GM23338 (cell line): ENCODE measurements around the gene CDH9. TPM values are rescaled to one million over a fixed set of nuclear protein-coding genes. Genes with fewer than 3 reads are reported as not detected.

Experiments
- ATAC-seq: fragments of 200-7000 bp; cut with Tn5 transposase; 3 replicates; pipeline ENCODE4 v1.9.1; 2020
- DNase-seq: peaks from one replicate; pipeline ENCODE4 v3.0.0-alpha.2; 2015; ENCODE audit warnings: low spot score
- H2AFZ ChIP-seq: fragments of 200-600 bp; sonication (generic); 2 replicates; pipeline ENCODE4 v1.8.0; 2016; ENCODE audit warnings: antibody characterized with exemption, mild to moderate bottlenecking, moderate library complexity
- H3F3A ChIP-seq: fragments of 200-600 bp; sonication (generic); replicated peaks from 2 replicates; pipeline ENCODE4 v1.8.0; 2017; ENCODE audit warnings: antibody characterized with exemption, mixed run types, low read depth
- H3K27ac ChIP-seq: fragments of 200-600 bp; sonication (generic); 2 replicates; pipeline ENCODE4 v1.6.1; 2016; ENCODE audit warnings: low read depth
- H3K27me3 ChIP-seq: fragments of 200-600 bp; sonication (generic); 2 replicates; pipeline ENCODE4 v1.8.0; 2016; ENCODE audit warnings: mild to moderate bottlenecking, mixed run types, moderate library complexity; ENCODE audit not compliant: insufficient read depth
- H3K36me3 ChIP-seq: fragments of 200-600 bp; sonication (generic); 2 replicates; pipeline ENCODE4 v1.8.0; 2016; ENCODE audit warnings: mild to moderate bottlenecking; ENCODE audit not compliant: insufficient read depth
- H3K4me1 ChIP-seq: fragments of 200-600 bp; sonication (generic); 2 replicates; pipeline ENCODE4 v1.8.0; 2016; ENCODE audit warnings: mild to moderate bottlenecking, moderate library complexity; ENCODE audit not compliant: insufficient read depth
- H3K4me2 ChIP-seq: fragments of 200-600 bp; sonication (generic); 2 replicates; pipeline ENCODE4 v1.7.1; 2017; ENCODE audit warnings: mixed run types
- H3K4me3 ChIP-seq: fragments of 200-600 bp; sonication (generic); 2 replicates; pipeline ENCODE4 v1.6.1; 2016; ENCODE audit warnings: mixed run types
- H3K79me2 ChIP-seq: fragments of 200-600 bp; sonication (generic); replicated peaks from 2 replicates; pipeline ENCODE4 v1.8.0; 2017; ENCODE audit warnings: mild to moderate bottlenecking; ENCODE audit not compliant: insufficient read depth
- H3K9me2 ChIP-seq: fragments of 200-600 bp; sonication (generic); 2 replicates; pipeline ENCODE4 v1.8.0; 2017; ENCODE audit not compliant: insufficient read depth
- H4K20me1 ChIP-seq: fragments of 200-600 bp; sonication (generic); replicated peaks from 2 replicates; pipeline ENCODE4 v1.8.0; 2017; ENCODE audit warnings: mild to moderate bottlenecking; ENCODE audit not compliant: insufficient read depth
- H3K27ac Mint-ChIP-seq: 2 replicates; pipeline ENCODE4 v1.8.0; 2020; ENCODE audit warnings: inconsistent platforms, mild to moderate bottlenecking, moderate library complexity, mixed read lengths
- H3K27me3 Mint-ChIP-seq: 3 replicates; pipeline ENCODE4 v1.8.0; 2022; ENCODE audit warnings: low read depth, mild to moderate bottlenecking, moderate library complexity, mixed read lengths, inconsistent platforms; ENCODE audit not compliant: insufficient read depth, poor library complexity
- H3K36me3 Mint-ChIP-seq: 3 replicates; pipeline ENCODE4 v1.8.0; 2021; ENCODE audit warnings: low read depth, mild to moderate bottlenecking, inconsistent platforms, moderate library complexity, mixed read lengths
- H3K4me1 Mint-ChIP-seq: 3 replicates; pipeline ENCODE4 v1.8.0; 2020; ENCODE audit warnings: mild to moderate bottlenecking, inconsistent platforms, mixed read lengths
- H3K4me3 Mint-ChIP-seq: 3 replicates; pipeline ENCODE4 v1.8.0; 2021; ENCODE audit warnings: moderate library complexity, mild to moderate bottlenecking, inconsistent platforms, mixed read lengths
- H3K9me3 Mint-ChIP-seq: 3 replicates; pipeline ENCODE4 v1.8.0; 2020; ENCODE audit warnings: moderate library complexity, mild to moderate bottlenecking, inconsistent platforms, mixed read lengths
- CREB1 ChIP-seq: fragments of 250-450 bp; sonication (Bioruptor Pico); IDR thresholded peaks from 2 replicates; pipeline ENCODE4 v1.5.0; 2020; ENCODE audit warnings: low read depth, mild to moderate bottlenecking, moderate library complexity
- EZH2 ChIP-seq: fragments of 200-600 bp; sonication (generic); IDR thresholded peaks from one replicate; pipeline ENCODE4 v1.8.0; 2017; ENCODE audit warnings: antibody characterized with exemption, mild to moderate bottlenecking, low read depth; ENCODE audit not compliant: unreplicated experiment
- EZH2phosphoT487 ChIP-seq: fragments of 200-600 bp; sonication (generic); IDR thresholded peaks from one replicate; pipeline ENCODE4 v1.8.1; 2018; ENCODE audit warnings: antibody characterized with exemption; ENCODE audit not compliant: unreplicated experiment
- JUNB ChIP-seq: IDR thresholded peaks from one replicate; pipeline ENCODE4 v1.6.1; 2016; ENCODE audit warnings: antibody characterized with exemption; ENCODE audit not compliant: unreplicated experiment
- NANOG ChIP-seq: IDR thresholded peaks from 2 replicates; pipeline ENCODE4 v1.6.1; 2016; ENCODE audit warnings: antibody characterized with exemption, borderline replicate concordance
- STAT1 ChIP-seq: IDR thresholded peaks from one replicate; pipeline ENCODE4 v1.6.1; 2016; ENCODE audit warnings: antibody characterized with exemption; ENCODE audit not compliant: unreplicated experiment
- ZNF114 ChIP-seq: fragments of 250-450 bp; sonication (Bioruptor Pico); IDR thresholded peaks from 2 replicates; pipeline ENCODE4 v1.5.0; 2020; ENCODE audit warnings: mild to moderate bottlenecking, moderate library complexity
- ZNF331 ChIP-seq: fragments of 250-450 bp; sonication (Bioruptor Pico); IDR thresholded peaks from 2 replicates; pipeline ENCODE4 v1.5.0; 2020; ENCODE audit warnings: low read depth, mild to moderate bottlenecking, moderate library complexity
- polyA plus RNA-seq: library from polyadenylated mRNA; unstranded; fragments of >200 nt; fragmentation: Nextera tagmentation; extraction: Ambion mirVana; gene quantifications from 2 replicates; pipeline ENCODE4 v1.2.1, GENCODE V29; 2016
- total RNA-seq: library from RNA; depleted of rRNA; stranded (reverse); fragments of >200 nt; shearing (Covaris generic); gene quantifications from 2 replicates; pipeline ENCODE4 v1.2.3, GENCODE V29; 2014
- TF ChIP-seq, protein P1 (sequence below): fragments of 250-450 bp; sonication (Bioruptor Pico); IDR thresholded peaks from 2 replicates; pipeline ENCODE4 v1.5.0; 2020; ENCODE audit warnings: mild to moderate bottlenecking, moderate library complexity
- TF ChIP-seq, protein P2 (sequence below): IDR thresholded peaks from 2 replicates; pipeline ENCODE4 v1.6.1; 2016; ENCODE audit warnings: antibody characterized with exemption
- TF ChIP-seq, protein P3 (sequence below), 2 experiments: fragments of 200-600 bp in 1 of 2; sonication (generic) in 1 of 2; conservative IDR thresholded peaks; 2 replicates each; pipeline versions ENCODE4 v1.5.1 to v1.6.1; 2016 to 2017; ENCODE audit warnings: antibody characterized with exemption in 2 of 2, low read depth in 2 of 2, mild to moderate bottlenecking in 2 of 2, moderate library complexity in 1 of 2
- TF ChIP-seq, protein P4 (sequence below): IDR thresholded peaks from one replicate; pipeline ENCODE4 v1.6.1; 2018; ENCODE audit warnings: antibody characterized with exemption; ENCODE audit not compliant: unreplicated experiment

Gene CDH9
- total and polyA plus RNA-seq, 2 experiments from 2014 or later: 0.26 to 0.31 TPM

DNA sequence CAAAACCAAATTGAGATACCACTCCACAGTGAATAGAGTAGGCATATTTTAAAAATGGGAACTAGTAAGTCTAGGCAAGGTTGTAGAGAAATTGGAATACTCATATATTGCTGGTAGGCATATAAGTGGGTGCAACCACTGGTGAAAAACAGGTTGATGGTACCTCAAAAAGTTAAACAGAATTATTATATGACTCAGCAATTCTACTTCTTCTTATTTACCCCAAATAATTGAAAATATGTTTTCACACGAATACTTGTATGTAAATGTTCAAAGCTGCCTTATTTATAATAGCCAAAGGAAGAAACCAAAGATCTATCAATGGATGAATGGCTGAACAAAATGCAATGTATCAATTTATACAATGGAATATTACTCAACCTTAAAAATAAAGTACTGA lies 79.1 kb downstream of the CDH9 start:
- no peaks in the 10 kb centered on the region for H3K4me1 ChIP-seq
- TF ChIP-seq NANOG (no peak), CREB1 (CRISPR knock-in tag) (no peak), JUNB (no peak), STAT1 (no peak), EZH2 (no peak), ZNF331 (no peak), EZH2phosphoT487 (no peak), ZNF114 (no peak)
- TF ChIP-seq, protein P1, sequence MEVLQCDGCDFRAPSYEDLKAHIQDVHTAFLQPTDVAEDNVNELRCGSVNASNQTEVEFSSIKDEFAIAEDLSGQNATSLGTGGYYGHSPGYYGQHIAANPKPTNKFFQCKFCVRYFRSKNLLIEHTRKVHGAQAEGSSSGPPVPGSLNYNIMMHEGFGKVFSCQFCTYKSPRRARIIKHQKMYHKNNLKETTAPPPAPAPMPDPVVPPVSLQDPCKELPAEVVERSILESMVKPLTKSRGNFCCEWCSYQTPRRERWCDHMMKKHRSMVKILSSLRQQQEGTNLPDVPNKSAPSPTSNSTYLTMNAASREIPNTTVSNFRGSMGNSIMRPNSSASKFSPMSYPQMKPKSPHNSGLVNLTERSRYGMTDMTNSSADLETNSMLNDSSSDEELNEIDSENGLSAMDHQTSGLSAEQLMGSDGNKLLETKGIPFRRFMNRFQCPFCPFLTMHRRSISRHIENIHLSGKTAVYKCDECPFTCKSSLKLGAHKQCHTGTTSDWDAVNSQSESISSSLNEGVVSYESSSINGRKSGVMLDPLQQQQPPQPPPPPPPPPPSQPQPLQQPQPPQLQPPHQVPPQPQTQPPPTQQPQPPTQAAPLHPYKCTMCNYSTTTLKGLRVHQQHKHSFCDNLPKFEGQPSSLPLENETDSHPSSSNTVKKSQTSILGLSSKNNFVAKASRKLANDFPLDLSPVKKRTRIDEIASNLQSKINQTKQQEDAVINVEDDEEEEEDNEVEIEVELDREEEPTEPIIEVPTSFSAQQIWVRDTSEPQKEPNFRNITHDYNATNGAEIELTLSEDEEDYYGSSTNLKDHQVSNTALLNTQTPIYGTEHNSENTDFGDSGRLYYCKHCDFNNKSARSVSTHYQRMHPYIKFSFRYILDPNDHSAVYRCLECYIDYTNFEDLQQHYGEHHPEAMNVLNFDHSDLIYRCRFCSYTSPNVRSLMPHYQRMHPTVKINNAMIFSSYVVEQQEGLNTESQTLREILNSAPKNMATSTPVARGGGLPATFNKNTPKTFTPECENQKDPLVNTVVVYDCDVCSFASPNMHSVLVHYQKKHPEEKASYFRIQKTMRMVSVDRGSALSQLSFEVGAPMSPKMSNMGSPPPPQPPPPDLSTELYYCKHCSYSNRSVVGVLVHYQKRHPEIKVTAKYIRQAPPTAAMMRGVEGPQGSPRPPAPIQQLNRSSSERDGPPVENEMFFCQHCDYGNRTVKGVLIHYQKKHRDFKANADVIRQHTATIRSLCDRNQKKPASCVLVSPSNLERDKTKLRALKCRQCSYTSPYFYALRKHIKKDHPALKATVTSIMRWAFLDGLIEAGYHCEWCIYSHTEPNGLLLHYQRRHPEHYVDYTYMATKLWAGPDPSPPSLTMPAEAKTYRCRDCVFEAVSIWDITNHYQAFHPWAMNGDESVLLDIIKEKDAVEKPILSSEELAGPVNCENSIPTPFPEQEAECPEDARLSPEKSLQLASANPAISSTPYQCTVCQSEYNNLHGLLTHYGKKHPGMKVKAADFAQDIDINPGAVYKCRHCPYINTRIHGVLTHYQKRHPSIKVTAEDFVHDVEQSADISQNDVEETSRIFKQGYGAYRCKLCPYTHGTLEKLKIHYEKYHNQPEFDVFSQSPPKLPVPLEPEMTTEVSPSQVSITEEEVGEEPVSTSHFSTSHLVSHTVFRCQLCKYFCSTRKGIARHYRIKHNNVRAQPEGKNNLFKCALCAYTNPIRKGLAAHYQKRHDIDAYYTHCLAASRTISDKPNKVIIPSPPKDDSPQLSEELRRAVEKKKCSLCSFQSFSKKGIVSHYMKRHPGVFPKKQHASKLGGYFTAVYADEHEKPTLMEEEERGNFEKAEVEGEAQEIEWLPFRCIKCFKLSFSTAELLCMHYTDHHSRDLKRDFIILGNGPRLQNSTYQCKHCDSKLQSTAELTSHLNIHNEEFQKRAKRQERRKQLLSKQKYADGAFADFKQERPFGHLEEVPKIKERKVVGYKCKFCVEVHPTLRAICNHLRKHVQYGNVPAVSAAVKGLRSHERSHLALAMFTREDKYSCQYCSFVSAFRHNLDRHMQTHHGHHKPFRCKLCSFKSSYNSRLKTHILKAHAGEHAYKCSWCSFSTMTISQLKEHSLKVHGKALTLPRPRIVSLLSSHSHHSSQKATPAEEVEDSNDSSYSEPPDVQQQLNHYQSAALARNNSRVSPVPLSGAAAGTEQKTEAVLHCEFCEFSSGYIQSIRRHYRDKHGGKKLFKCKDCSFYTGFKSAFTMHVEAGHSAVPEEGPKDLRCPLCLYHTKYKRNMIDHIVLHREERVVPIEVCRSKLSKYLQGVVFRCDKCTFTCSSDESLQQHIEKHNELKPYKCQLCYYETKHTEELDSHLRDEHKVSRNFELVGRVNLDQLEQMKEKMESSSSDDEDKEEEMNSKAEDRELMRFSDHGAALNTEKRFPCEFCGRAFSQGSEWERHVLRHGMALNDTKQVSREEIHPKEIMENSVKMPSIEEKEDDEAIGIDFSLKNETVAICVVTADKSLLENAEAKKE: no peak
- TF ChIP-seq, protein P2, sequence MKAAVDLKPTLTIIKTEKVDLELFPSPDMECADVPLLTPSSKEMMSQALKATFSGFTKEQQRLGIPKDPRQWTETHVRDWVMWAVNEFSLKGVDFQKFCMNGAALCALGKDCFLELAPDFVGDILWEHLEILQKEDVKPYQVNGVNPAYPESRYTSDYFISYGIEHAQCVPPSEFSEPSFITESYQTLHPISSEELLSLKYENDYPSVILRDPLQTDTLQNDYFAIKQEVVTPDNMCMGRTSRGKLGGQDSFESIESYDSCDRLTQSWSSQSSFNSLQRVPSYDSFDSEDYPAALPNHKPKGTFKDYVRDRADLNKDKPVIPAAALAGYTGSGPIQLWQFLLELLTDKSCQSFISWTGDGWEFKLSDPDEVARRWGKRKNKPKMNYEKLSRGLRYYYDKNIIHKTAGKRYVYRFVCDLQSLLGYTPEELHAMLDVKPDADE: no peak
- TF ChIP-seq, protein P3, sequence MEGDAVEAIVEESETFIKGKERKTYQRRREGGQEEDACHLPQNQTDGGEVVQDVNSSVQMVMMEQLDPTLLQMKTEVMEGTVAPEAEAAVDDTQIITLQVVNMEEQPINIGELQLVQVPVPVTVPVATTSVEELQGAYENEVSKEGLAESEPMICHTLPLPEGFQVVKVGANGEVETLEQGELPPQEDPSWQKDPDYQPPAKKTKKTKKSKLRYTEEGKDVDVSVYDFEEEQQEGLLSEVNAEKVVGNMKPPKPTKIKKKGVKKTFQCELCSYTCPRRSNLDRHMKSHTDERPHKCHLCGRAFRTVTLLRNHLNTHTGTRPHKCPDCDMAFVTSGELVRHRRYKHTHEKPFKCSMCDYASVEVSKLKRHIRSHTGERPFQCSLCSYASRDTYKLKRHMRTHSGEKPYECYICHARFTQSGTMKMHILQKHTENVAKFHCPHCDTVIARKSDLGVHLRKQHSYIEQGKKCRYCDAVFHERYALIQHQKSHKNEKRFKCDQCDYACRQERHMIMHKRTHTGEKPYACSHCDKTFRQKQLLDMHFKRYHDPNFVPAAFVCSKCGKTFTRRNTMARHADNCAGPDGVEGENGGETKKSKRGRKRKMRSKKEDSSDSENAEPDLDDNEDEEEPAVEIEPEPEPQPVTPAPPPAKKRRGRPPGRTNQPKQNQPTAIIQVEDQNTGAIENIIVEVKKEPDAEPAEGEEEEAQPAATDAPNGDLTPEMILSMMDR (conservative IDR thresholded peaks at IDR 0.05; ENCODE audit: low read depth in 2 of 2): no peak
- TF ChIP-seq, protein P4, sequence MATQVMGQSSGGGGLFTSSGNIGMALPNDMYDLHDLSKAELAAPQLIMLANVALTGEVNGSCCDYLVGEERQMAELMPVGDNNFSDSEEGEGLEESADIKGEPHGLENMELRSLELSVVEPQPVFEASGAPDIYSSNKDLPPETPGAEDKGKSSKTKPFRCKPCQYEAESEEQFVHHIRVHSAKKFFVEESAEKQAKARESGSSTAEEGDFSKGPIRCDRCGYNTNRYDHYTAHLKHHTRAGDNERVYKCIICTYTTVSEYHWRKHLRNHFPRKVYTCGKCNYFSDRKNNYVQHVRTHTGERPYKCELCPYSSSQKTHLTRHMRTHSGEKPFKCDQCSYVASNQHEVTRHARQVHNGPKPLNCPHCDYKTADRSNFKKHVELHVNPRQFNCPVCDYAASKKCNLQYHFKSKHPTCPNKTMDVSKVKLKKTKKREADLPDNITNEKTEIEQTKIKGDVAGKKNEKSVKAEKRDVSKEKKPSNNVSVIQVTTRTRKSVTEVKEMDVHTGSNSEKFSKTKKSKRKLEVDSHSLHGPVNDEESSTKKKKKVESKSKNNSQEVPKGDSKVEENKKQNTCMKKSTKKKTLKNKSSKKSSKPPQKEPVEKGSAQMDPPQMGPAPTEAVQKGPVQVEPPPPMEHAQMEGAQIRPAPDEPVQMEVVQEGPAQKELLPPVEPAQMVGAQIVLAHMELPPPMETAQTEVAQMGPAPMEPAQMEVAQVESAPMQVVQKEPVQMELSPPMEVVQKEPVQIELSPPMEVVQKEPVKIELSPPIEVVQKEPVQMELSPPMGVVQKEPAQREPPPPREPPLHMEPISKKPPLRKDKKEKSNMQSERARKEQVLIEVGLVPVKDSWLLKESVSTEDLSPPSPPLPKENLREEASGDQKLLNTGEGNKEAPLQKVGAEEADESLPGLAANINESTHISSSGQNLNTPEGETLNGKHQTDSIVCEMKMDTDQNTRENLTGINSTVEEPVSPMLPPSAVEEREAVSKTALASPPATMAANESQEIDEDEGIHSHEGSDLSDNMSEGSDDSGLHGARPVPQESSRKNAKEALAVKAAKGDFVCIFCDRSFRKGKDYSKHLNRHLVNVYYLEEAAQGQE: no peak
- no peak overlapping the region for H2AFZ ChIP-seq
- H3K27me3 ChIP-seq: no peaks in the 10 kb centered on the region
- H3K4me3 ChIP-seq: no peak overlapping the region
- no peaks in the 10 kb centered on the region for H3K4me1 Mint-ChIP-seq
- H3K27me3 Mint-ChIP-seq: no peaks in the 10 kb centered on the region
- no peak overlapping the region for H3K4me2 ChIP-seq
- no peak overlapping the region for H3K27ac Mint-ChIP-seq
- H3K36me3 Mint-ChIP-seq: peaks cover 10% of the 10 kb centered on the region
- no peaks in the 10 kb centered on the region for H3F3A ChIP-seq
- H3K9me3 Mint-ChIP-seq: peaks cover 7% of the 10 kb centered on the region
- no peaks in the 10 kb centered on the region for H3K79me2 ChIP-seq
- no peak overlapping the region for H3K27ac ChIP-seq
- H3K9me2 ChIP-seq: no peaks in the 10 kb centered on the region
- H3K4me3 Mint-ChIP-seq: no peak overlapping the region
- H4K20me1 ChIP-seq: no peaks in the 10 kb centered on the region
- no peaks in the 10 kb centered on the region for H3K36me3 ChIP-seq
- ATAC-seq (no peak), DNase-seq (no peak)
